Esophagus squamous epithelium (tissue), 4 donors: ENCODE results near the gene ZFP36L1.

Experiments
- POLR2A ChIP-seq, 4 donors: fragments of 450-650 bp; IDR thresholded peaks; one replicate each; pipeline ENCODE4 v1.6.1; 2017; ENCODE audit warnings: antibody characterized with exemption in 4 of 4, mild to moderate bottlenecking in 4 of 4, moderate library complexity in 3 of 4
- TF ChIP-seq, protein P1 (sequence below), 6 experiments: fragments of 450-650 bp in 4 of 6; fragments of 200-600 bp in 2 of 6; sonication (generic) in 2 of 6; IDR thresholded peaks; one replicate each; pipeline ENCODE4 v1.5.1; 2016 to 2019; ENCODE audit warnings: antibody characterized with exemption in 6 of 6, mild to moderate bottlenecking in 4 of 6, moderate library complexity in 4 of 6

DNA sequence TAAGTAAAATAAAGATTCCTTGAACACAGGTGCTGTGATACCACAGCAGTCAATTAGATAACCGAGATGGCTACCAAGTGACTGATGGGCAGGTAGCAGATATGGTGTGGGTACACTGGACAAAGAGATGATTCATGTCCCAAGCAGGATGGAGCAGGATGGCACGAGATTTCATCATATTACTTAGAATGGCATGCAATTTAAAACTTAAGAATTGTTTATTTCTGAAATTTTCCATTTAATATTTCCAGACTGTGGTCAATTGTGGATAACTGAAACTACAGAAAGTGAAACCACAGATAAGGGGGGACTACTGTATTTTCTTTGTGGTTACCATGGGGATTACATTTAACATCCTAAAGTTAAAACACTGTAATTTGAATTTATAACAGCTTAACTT lies 7.5 kb upstream of the ZFP36L1 start:
- TF ChIP-seq, protein P1, sequence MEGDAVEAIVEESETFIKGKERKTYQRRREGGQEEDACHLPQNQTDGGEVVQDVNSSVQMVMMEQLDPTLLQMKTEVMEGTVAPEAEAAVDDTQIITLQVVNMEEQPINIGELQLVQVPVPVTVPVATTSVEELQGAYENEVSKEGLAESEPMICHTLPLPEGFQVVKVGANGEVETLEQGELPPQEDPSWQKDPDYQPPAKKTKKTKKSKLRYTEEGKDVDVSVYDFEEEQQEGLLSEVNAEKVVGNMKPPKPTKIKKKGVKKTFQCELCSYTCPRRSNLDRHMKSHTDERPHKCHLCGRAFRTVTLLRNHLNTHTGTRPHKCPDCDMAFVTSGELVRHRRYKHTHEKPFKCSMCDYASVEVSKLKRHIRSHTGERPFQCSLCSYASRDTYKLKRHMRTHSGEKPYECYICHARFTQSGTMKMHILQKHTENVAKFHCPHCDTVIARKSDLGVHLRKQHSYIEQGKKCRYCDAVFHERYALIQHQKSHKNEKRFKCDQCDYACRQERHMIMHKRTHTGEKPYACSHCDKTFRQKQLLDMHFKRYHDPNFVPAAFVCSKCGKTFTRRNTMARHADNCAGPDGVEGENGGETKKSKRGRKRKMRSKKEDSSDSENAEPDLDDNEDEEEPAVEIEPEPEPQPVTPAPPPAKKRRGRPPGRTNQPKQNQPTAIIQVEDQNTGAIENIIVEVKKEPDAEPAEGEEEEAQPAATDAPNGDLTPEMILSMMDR (IDR thresholded peaks at IDR 0.05), result no peak
- TF ChIP-seq POLR2A (IDR thresholded peaks at IDR 0.05), result no peak
